ENCODE measurements around the gene OPA3. TPM values are rescaled to one million over a fixed set of nuclear protein-coding genes. Genes with fewer than 3 reads are reported as not detected.
A peak's percentile ranks its signal among the peaks of the same experiment; 100 is the strongest.

The OPA3 gene
- total and polyA plus RNA-seq, 2 donors from 2014 or later, result 8.1 to 19.1 TPM

DNA sequence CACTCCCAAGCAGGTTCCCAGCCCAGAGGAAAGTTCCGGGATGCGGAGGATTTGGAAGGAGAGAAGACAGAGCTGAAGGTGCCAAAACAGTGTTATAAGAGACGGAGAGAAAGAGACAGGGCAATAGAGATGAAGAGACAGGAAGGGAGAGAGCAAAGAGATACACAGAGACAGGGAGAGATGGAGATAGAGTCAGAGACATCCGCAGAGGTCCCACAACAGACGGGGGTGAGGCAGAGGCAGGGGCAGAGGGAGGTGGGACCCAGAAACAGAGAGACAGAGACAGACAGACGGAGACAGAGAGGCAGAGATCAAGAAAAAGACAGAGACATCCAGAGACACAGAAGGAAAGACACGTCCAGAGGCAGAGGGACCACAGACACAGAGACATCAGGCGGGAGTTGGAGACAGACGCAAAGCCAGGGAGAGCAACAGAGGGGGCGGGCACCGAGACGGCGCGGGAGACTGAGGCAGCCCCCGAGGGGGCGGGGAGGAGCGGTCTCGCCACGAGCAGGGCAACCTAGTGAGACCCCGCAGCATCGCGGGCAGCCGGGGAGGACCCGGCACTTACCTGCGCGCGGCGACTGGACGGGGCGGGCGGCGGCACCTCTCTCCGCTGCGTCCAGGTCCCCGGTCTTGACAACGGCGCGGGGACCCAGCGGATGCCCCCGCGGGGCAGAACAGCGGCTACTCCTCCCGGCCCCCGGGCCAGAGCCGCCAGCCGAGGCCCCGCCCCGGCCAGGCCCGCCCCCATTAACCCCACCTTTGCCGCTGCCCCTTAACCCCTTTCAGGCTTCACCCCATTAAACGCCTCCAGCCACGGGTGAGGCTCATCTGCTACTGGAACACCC lies 17.1 kb upstream of the OPA3 start, which contains the start of gene GPR4:
GPR4 (minus strand) TSS at position 689 of the 851 bp plus-strand sequence. CDS start 10,346 bp downstream, outside the sequence.
- Histone ChIP-seq H3K9me3 (ENCODE audit: control insufficient read depth in 2 of 3, insufficient read depth in 1 of 3, low read length in 3 of 3) (no peaks in the 10 kb centered on the region), H3K27ac (ENCODE audit: low read depth in 2 of 2, low read length in 2 of 2) (peak within 1 kb of the TSS; percentile 60 to 74), H3K4me1 (ENCODE audit: control insufficient read depth in 2 of 3, insufficient read depth in 2 of 3, low read depth in 1 of 3, low read length in 3 of 3) (peaks cover 0 to 12% (median 8%) of the 10 kb centered on the region in 3 donors), H3K9ac (ENCODE audit: low read length in 3 of 3) (peak within 1 kb of the TSS in 2 of 3 donors; percentile 2 to 85), H3K4me3 (ENCODE audit: low read length in 3 of 3) (peak within 1 kb of the TSS; percentile 44 to 77 (median 45)), H3K36me3 (ENCODE audit: control insufficient read depth in 2 of 3, insufficient read depth in 3 of 3, low read length in 3 of 3) (no peaks in the 10 kb centered on the region), H3K27me3 (ENCODE audit: control insufficient read depth, insufficient read depth, low read length) (peaks cover 33% of the 10 kb centered on the region)
- intact Hi-C loops (cut with DNase I), result no loop called here
- DNase-seq (peak in 4 of 5 donors; percentile 32 to 85 (median 49)), FAIRE-seq (no peak)
- TF ChIP-seq, protein P1, sequence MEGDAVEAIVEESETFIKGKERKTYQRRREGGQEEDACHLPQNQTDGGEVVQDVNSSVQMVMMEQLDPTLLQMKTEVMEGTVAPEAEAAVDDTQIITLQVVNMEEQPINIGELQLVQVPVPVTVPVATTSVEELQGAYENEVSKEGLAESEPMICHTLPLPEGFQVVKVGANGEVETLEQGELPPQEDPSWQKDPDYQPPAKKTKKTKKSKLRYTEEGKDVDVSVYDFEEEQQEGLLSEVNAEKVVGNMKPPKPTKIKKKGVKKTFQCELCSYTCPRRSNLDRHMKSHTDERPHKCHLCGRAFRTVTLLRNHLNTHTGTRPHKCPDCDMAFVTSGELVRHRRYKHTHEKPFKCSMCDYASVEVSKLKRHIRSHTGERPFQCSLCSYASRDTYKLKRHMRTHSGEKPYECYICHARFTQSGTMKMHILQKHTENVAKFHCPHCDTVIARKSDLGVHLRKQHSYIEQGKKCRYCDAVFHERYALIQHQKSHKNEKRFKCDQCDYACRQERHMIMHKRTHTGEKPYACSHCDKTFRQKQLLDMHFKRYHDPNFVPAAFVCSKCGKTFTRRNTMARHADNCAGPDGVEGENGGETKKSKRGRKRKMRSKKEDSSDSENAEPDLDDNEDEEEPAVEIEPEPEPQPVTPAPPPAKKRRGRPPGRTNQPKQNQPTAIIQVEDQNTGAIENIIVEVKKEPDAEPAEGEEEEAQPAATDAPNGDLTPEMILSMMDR (IDR thresholded peaks at IDR 0.05; ENCODE audit: borderline replicate concordance, extremely low read depth, insufficient read depth), result no peak

DNA sequence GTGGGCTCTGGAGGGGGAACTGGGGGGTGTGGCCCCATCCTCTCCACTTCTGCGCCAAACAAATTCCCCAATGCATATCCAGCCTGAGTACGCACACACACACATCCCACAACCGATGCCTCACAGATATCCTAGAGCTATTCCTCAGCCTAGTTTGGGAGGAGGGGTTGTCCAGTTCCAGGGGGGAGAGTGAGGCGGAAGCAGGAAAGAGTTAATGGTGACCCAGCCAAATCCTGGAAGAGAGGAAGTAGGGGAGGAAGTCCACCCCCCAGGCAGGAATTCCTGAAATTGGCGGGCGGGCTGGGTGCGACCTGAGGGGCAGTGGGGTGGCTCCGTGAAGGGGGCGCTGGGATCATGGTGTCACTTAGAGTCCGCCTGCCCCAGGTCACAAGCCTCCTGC lies 16.5 kb upstream of the OPA3 start:
- TF ChIP-seq, protein P1 (IDR thresholded peaks at IDR 0.05; ENCODE audit: borderline replicate concordance, extremely low read depth, insufficient read depth), result no peak
- DNase-seq (no peak), FAIRE-seq (no peak)
- Histone ChIP-seq H3K4me3 (ENCODE audit: low read length in 3 of 3) (peak overlapping the region in 2 of 3 donors; percentile 45 to 77), H3K9ac (ENCODE audit: low read length in 3 of 3) (peak overlapping the region in 1 of 3 donors; percentile 85), H3K27me3 (ENCODE audit: control insufficient read depth, insufficient read depth, low read length) (peaks cover 34% of the 10 kb centered on the region), H3K9me3 (ENCODE audit: control insufficient read depth in 2 of 3, insufficient read depth in 1 of 3, low read length in 3 of 3) (no peaks in the 10 kb centered on the region), H3K4me1 (ENCODE audit: control insufficient read depth in 2 of 3, insufficient read depth in 2 of 3, low read depth in 1 of 3, low read length in 3 of 3) (peaks cover 0 to 12% (median 8%) of the 10 kb centered on the region in 3 donors), H3K27ac (ENCODE audit: low read depth in 2 of 2, low read length in 2 of 2) (peak overlapping the region; percentile 60 to 74), H3K36me3 (ENCODE audit: control insufficient read depth in 2 of 3, insufficient read depth in 3 of 3, low read length in 3 of 3) (no peaks in the 10 kb centered on the region)
- intact Hi-C loops (cut with DNase I), result no loop called here

DNA sequence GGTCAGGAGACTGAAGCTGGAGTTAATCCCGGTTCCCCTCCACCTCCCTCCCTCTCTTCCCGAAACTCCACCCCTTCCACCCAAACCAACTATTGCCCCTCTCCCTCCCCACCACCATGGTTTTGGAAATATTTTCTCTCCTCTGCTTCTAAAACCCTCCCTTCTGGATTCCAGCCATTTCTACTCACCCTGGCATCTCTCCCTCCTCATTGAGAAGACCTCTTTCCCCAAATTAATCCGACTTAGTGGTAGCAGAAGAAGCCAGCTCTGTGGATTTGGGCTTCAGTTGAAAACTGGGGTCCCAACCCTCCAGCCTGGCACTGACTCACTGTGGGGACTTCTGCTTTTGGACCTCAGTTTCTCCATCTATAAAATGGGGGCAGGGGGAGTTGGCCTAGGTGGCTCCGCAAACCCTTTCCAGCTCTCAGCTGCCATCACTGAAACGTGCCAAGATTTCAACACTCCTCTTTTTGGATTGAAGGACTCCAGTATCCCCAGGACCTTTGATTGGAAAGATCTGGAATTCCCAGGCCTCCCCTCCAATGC lies 15.8 kb upstream of the OPA3 start:
- TF ChIP-seq, protein P1 (IDR thresholded peaks at IDR 0.05; ENCODE audit: borderline replicate concordance, extremely low read depth, insufficient read depth), result no peak
- H3K27ac ChIP-seq (ENCODE audit: low read depth in 2 of 2, low read length in 2 of 2), result peak overlapping the region; percentile 60 to 74
- peak overlapping the region in 1 of 3 donors; percentile 85 for H3K9ac ChIP-seq (ENCODE audit: low read length in 3 of 3)
- peaks cover 38% of the 10 kb centered on the region for H3K27me3 ChIP-seq (ENCODE audit: control insufficient read depth, insufficient read depth, low read length)
- H3K4me1 ChIP-seq (ENCODE audit: control insufficient read depth in 2 of 3, insufficient read depth in 2 of 3, low read depth in 1 of 3, low read length in 3 of 3), result peaks cover 0 to 12% (median 10%) of the 10 kb centered on the region in 3 donors
- no peaks in the 10 kb centered on the region for H3K9me3 ChIP-seq (ENCODE audit: control insufficient read depth in 2 of 3, insufficient read depth in 1 of 3, low read length in 3 of 3)
- no peaks in the 10 kb centered on the region for H3K36me3 ChIP-seq (ENCODE audit: control insufficient read depth in 2 of 3, insufficient read depth in 3 of 3, low read length in 3 of 3)
- DNase-seq (no peak), FAIRE-seq (no peak)
- intact Hi-C loops (cut with DNase I), result no loop called here
- peak overlapping the region in 2 of 3 donors; percentile 10 to 77 for H3K4me3 ChIP-seq (ENCODE audit: low read length in 3 of 3)
